ENCODE measurements around the gene ZBTB2.

Gene ZBTB2

DNA sequence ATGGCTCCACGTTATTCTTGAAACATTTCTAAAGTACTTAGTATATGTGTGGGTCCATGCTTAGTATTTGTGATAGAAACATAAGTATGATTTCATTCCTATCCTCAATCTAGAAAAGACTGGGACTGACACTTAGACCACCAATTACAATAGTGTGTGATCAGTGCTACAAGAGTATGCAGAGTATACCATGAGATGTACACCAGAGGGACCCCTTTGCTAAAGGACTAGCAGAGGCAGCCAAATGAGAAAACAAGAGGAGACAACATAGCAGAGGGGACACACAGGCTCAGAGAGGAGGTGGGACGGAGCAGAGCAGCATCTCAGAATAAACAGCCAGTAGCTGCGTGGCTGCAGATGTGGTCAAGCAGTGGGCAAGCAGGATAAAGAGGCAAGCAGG lies 39.5 kb upstream of the ZBTB2 start:
- Histone ChIP-seq H3K9me2 (replicated peaks; ENCODE audit: control insufficient read depth, low read length) (no peaks in the 10 kb centered on the region), H3F3A (ENCODE audit: control insufficient read depth, insufficient read depth) (no peaks in the 10 kb centered on the region), H3K9me3 (ENCODE audit: control insufficient read depth, insufficient read depth, low read length) (no peaks in the 10 kb centered on the region), H3K4me1 (ENCODE audit: control insufficient read depth, low read length) (peaks cover 7% of the 10 kb centered on the region), H3K27me3 (ENCODE audit: control insufficient read depth, low read length) (no peaks in the 10 kb centered on the region), H3K79me2 (ENCODE audit: control insufficient read depth, low read length) (peaks cover 3% of the 10 kb centered on the region), H3K36me3 (ENCODE audit: control insufficient read depth, low read length) (peaks cover 63% of the 10 kb centered on the region), H3K4me2 (ENCODE audit: low read length) (no peak overlapping the region), H4K20me1 (ENCODE audit: control insufficient read depth, insufficient read depth, low read depth, low read length) (no peaks in the 10 kb centered on the region), H3K27ac (ENCODE audit: low read depth, low read length) (no peak overlapping the region), H3K4me3 (ENCODE audit: low read length) (no peak overlapping the region)
- no peak for TF ChIP-seq EZH2phosphoT487 (IDR thresholded peaks at IDR 0.05; ENCODE audit: borderline replicate concordance, low read length)
- TF ChIP-seq, protein P1, sequence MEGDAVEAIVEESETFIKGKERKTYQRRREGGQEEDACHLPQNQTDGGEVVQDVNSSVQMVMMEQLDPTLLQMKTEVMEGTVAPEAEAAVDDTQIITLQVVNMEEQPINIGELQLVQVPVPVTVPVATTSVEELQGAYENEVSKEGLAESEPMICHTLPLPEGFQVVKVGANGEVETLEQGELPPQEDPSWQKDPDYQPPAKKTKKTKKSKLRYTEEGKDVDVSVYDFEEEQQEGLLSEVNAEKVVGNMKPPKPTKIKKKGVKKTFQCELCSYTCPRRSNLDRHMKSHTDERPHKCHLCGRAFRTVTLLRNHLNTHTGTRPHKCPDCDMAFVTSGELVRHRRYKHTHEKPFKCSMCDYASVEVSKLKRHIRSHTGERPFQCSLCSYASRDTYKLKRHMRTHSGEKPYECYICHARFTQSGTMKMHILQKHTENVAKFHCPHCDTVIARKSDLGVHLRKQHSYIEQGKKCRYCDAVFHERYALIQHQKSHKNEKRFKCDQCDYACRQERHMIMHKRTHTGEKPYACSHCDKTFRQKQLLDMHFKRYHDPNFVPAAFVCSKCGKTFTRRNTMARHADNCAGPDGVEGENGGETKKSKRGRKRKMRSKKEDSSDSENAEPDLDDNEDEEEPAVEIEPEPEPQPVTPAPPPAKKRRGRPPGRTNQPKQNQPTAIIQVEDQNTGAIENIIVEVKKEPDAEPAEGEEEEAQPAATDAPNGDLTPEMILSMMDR (IDR thresholded peaks at IDR 0.05; ENCODE audit: low read depth, low read length, poor library complexity, severe bottlenecking): no peak

DNA sequence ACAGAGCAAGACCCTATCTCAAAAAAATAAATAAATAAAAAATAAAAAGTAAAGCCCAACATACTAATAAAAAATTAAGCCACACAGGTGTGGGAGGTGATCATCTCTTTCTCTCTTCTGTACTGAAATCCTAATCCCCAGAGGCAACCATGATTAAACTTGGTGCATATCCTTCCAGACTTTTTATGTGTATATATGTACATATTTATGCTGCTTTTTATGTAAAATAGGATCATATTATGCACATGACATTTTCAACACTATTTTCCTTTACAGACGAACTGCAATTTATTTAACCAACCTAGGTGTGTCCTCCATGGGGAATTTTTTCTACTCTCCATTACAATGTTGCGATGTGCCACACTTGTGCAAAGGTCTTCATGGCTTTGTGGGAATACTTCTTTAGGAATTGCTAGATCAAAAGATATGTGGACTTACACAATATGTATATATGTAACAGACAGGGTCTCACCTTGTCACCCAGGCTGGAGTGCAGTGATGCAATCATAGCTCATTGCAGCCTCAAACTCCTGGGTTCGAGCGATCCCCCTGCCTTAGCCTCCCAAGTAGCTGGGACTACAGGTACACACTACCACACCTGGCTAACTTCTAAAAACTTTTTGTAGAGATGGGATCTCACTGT lies 36.9 kb upstream of the ZBTB2 start:
- no peaks in the 10 kb centered on the region for H3F3A ChIP-seq (ENCODE audit: control insufficient read depth, insufficient read depth)
- no peak overlapping the region for H3K27ac ChIP-seq (ENCODE audit: low read depth, low read length)
- no peaks in the 10 kb centered on the region for H3K9me2 ChIP-seq (replicated peaks; ENCODE audit: control insufficient read depth, low read length)
- TF ChIP-seq, protein P1 (IDR thresholded peaks at IDR 0.05; ENCODE audit: low read depth, low read length, poor library complexity, severe bottlenecking): no peak
- TF ChIP-seq EZH2phosphoT487 (IDR thresholded peaks at IDR 0.05; ENCODE audit: borderline replicate concordance, low read length): no peak
- no peaks in the 10 kb centered on the region for H3K9me3 ChIP-seq (ENCODE audit: control insufficient read depth, insufficient read depth, low read length)
- no peaks in the 10 kb centered on the region for H3K27me3 ChIP-seq (ENCODE audit: control insufficient read depth, low read length)
- H3K36me3 ChIP-seq (ENCODE audit: control insufficient read depth, low read length): peaks cover 72% of the 10 kb centered on the region
- no peaks in the 10 kb centered on the region for H4K20me1 ChIP-seq (ENCODE audit: control insufficient read depth, insufficient read depth, low read depth, low read length)
- no peaks in the 10 kb centered on the region for H3K4me1 ChIP-seq (ENCODE audit: control insufficient read depth, low read length)
- no peak overlapping the region for H3K4me3 ChIP-seq (ENCODE audit: low read length)
- H3K4me2 ChIP-seq (ENCODE audit: low read length): no peak overlapping the region
- no peaks in the 10 kb centered on the region for H3K79me2 ChIP-seq (ENCODE audit: control insufficient read depth, low read length)

DNA sequence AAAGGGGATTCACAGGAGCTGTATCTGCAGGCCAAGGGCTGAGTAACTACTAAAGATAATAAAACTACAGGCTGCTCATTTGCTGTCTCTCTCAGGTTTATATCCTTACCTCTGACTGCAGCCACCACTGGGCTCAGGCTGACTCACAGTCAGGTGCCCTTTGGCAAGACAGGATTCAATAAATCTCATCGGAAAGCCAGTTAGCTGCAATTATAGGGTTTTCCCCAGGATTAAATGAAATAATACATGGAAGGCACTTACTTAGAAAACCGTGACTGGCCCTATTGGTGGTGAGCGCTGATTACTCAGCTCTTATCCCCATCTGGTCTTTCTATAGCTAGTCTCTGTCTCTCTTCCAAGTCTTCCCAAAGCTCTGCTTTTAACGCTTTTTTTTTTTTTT lies 34.2 kb upstream of the ZBTB2 start:
- H3K4me3 ChIP-seq (ENCODE audit: low read length): no peak overlapping the region
- H3K9me2 ChIP-seq (replicated peaks; ENCODE audit: control insufficient read depth, low read length): no peaks in the 10 kb centered on the region
- no peaks in the 10 kb centered on the region for H3K9me3 ChIP-seq (ENCODE audit: control insufficient read depth, insufficient read depth, low read length)
- no peaks in the 10 kb centered on the region for H4K20me1 ChIP-seq (ENCODE audit: control insufficient read depth, insufficient read depth, low read depth, low read length)
- no peak overlapping the region for H3K4me2 ChIP-seq (ENCODE audit: low read length)
- H3K27ac ChIP-seq (ENCODE audit: low read depth, low read length): no peak overlapping the region
- H3K79me2 ChIP-seq (ENCODE audit: control insufficient read depth, low read length): no peaks in the 10 kb centered on the region
- peaks cover 70% of the 10 kb centered on the region for H3K36me3 ChIP-seq (ENCODE audit: control insufficient read depth, low read length)
- H3K27me3 ChIP-seq (ENCODE audit: control insufficient read depth, low read length): no peaks in the 10 kb centered on the region
- TF ChIP-seq, protein P1 (IDR thresholded peaks at IDR 0.05; ENCODE audit: low read depth, low read length, poor library complexity, severe bottlenecking): no peak
- no peak for TF ChIP-seq EZH2phosphoT487 (IDR thresholded peaks at IDR 0.05; ENCODE audit: borderline replicate concordance, low read length)
- no peaks in the 10 kb centered on the region for H3F3A ChIP-seq (ENCODE audit: control insufficient read depth, insufficient read depth)
- no peaks in the 10 kb centered on the region for H3K4me1 ChIP-seq (ENCODE audit: control insufficient read depth, low read length)

All from DOHH2 (cell line).